Measurements from ENCODE around the gene GRK7. TPM values are rescaled to one million over a fixed set of nuclear protein-coding genes. Genes with fewer than 3 reads are reported as not detected.

Gene GRK7
- total and polyA plus RNA-seq, 2 donors (not counting 3 experiments of a cell fraction or from before 2014, with no cell fraction given): not detected

DNA sequence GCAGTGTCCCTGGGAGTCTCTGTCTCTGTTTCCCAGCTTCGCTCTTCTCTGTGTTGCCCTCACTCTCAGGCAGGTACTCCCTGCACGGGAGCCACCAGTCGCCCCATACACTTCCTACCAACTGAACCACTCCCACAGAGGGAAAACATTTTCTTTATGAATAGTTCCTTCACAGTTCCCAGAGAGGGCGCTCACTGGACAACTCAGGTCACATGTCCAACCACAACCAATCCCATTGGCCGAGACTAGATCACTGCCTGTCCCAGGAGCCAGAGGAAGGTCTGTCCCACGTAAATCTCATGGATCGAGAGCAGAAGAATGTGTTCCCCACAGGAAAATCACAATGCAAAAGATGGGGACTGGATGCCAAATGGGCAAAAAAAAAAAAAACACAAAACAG is 26.1 kb downstream of the GRK7 start:
- Histone ChIP-seq H3K9me3 (replicated peaks; ENCODE audit: control insufficient read depth, insufficient read depth, low read length) (no peaks in the 10 kb centered on the region), H3K4me2 (ENCODE audit: insufficient read depth, low read length) (no peak overlapping the region), H3K4me1 (ENCODE audit: control insufficient read depth, extremely low read depth, insufficient read depth, low read length) (no peaks in the 10 kb centered on the region), H3K27me3 (ENCODE audit: control insufficient read depth in 2 of 2, insufficient read depth in 2 of 2, low read length in 2 of 2) (no peaks in the 10 kb centered on the region), H3K79me2 (ENCODE audit: control insufficient read depth, insufficient read depth, low read length) (no peaks in the 10 kb centered on the region), H2AFZ (ENCODE audit: low read depth, low read length) (no peak overlapping the region), H3K27ac (ENCODE audit: insufficient read depth, low read depth, low read length) (no peak overlapping the region), H3K9ac (replicated peaks; ENCODE audit: extremely low read depth, insufficient read depth, low read length) (no peak overlapping the region), H3K4me3 (replicated peaks in 1 of 3; ENCODE audit: insufficient read depth in 1 of 3, low read depth in 1 of 3, low read length in 3 of 3) (no peak overlapping the region), H3K9me1 (replicated peaks; ENCODE audit: control insufficient read depth, extremely low read depth, insufficient read depth, low read length) (no peaks in the 10 kb centered on the region), H4K20me1 (replicated peaks; ENCODE audit: control insufficient read depth, extremely low read depth, insufficient read depth, low read length) (no peaks in the 10 kb centered on the region), H3K36me3 (ENCODE audit: control insufficient read depth in 2 of 2, extremely low read depth in 1 of 2, insufficient read depth in 2 of 2, low read length in 2 of 2) (no peaks in the 10 kb centered on the region)
- no peak for FAIRE-seq
- dilution Hi-C loops (cut with MboI; ENCODE audit: extremely low pct_ligation_motif_present, low sequenced_read_pairs): no loop called here
- ChIA-PET POLR2A (no interaction called here), CTCF (interaction anchor here (0.6 to 1.9 kb wide), 2 partner anchors 16 to 33 kb away, joined by 3 to 6 read pairs; no protein-coding TSS in a partner anchor)
- no peak for DNase-seq (ENCODE audit: low read depth, low spot score)
- intact Hi-C loops (cut with micrococcal nuclease): no loop called here
- no TSS peak for BruUV-seq (replicated peaks)
- TF ChIP-seq EZH2 (IDR thresholded peaks at IDR 0.05; ENCODE audit: borderline replicate concordance, low read depth, low read length, severe bottlenecking) (no peak), POLR2AphosphoS5 (IDR thresholded peaks at IDR 0.05; ENCODE audit: insufficient read depth, low read depth, low read length) (no peak), MYC (IDR thresholded peaks at IDR 0.05; ENCODE audit: low read depth, low read length) (no peak), JUN (IDR thresholded peaks at IDR 0.05; ENCODE audit: borderline replicate concordance, insufficient read depth, insufficient read length, low read depth) (no peak), FOS (IDR thresholded peaks at IDR 0.05; ENCODE audit: borderline replicate concordance, insufficient read depth, low read length) (no peak), GATA2 (IDR thresholded peaks at IDR 0.05; ENCODE audit: insufficient read depth, insufficient read length, low read depth, low read length) (no peak), POLR2A (IDR thresholded peaks at IDR 0.05; ENCODE audit: low read depth, low read length) (no peak)
- TF ChIP-seq, protein P1, sequence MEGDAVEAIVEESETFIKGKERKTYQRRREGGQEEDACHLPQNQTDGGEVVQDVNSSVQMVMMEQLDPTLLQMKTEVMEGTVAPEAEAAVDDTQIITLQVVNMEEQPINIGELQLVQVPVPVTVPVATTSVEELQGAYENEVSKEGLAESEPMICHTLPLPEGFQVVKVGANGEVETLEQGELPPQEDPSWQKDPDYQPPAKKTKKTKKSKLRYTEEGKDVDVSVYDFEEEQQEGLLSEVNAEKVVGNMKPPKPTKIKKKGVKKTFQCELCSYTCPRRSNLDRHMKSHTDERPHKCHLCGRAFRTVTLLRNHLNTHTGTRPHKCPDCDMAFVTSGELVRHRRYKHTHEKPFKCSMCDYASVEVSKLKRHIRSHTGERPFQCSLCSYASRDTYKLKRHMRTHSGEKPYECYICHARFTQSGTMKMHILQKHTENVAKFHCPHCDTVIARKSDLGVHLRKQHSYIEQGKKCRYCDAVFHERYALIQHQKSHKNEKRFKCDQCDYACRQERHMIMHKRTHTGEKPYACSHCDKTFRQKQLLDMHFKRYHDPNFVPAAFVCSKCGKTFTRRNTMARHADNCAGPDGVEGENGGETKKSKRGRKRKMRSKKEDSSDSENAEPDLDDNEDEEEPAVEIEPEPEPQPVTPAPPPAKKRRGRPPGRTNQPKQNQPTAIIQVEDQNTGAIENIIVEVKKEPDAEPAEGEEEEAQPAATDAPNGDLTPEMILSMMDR (IDR thresholded peaks at IDR 0.05; ENCODE audit: extremely low read depth in 1 of 2, insufficient read depth in 1 of 2, low read depth in 1 of 2, low read length in 2 of 2): no peak
- TF ChIP-seq, protein P2, sequence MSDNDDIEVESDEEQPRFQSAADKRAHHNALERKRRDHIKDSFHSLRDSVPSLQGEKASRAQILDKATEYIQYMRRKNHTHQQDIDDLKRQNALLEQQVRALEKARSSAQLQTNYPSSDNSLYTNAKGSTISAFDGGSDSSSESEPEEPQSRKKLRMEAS (IDR thresholded peaks at IDR 0.05; ENCODE audit: insufficient read depth, insufficient read length): no peak

Measured in endothelial cell of umbilical vein (primary cell).